ENCODE results near the gene NCOA5.
A peak's percentile ranks its signal among the peaks of the same experiment; 100 is the strongest.

Gene NCOA5

GRCh38 chr20:46073443-46073842 lies 16.3 kb downstream of the NCOA5 start:
- intact Hi-C loops (cut with DNase I), result no loop called here
- no peak for DNase-seq

- intact Hi-C loops (cut with DNase I), result no loop called here
- DNase-seq, result no peak
Observed at GRCh38 chr20:46073024-46073423, 16.7 kb downstream of the NCOA5 start.

GRCh38 chr20:46071573-46071972 lies 18.2 kb downstream of the NCOA5 start:
- no peak for DNase-seq
- intact Hi-C loops (cut with DNase I), result no loop called here

GRCh38 chr20:46070215-46070900 lies 19.4 kb downstream of the NCOA5 start:
- intact Hi-C loops (cut with DNase I), result no loop called here

GRCh38 chr20:46065691-46066090 lies 24.1 kb downstream of the NCOA5 start:
- no peak for DNase-seq
- intact Hi-C loops (cut with DNase I), result no loop called here

More at GRCh38 chr20:46070215-46070900, 19.4 kb downstream of the NCOA5 start:
- no peak for DNase-seq

- DNase-seq, result peak in 1 of 42 donors; percentile 17
- intact Hi-C loops (cut with DNase I), result no loop called here
Observed at GRCh38 chr20:46065006-46065405, 24.8 kb downstream of the NCOA5 start.

GRCh38 chr20:46063652-46064054 lies 26.1 kb downstream of the NCOA5 start:
- intact Hi-C loops (cut with DNase I), result no loop called here

GRCh38 chr20:46063151-46063550 lies 26.6 kb downstream of the NCOA5 start:
- intact Hi-C loops (cut with DNase I), result no loop called here
- DNase-seq, result peak in 7 of 42 donors; percentile 13 to 52 (median 43)

More at GRCh38 chr20:46063652-46064054, 26.1 kb downstream of the NCOA5 start:
- DNase-seq, result peak in 1 of 42 donors; percentile 31

- peak in 1 of 42 donors; percentile 41 for DNase-seq
- intact Hi-C loops (cut with DNase I), result no loop called here
Observed at GRCh38 chr20:46062621-46063020, 27.1 kb downstream of the NCOA5 start.

- peak in 1 of 42 donors; percentile 39 for DNase-seq
- intact Hi-C loops (cut with DNase I), result no loop called here
Observed at GRCh38 chr20:46062151-46062550, 27.6 kb downstream of the NCOA5 start.

- intact Hi-C loops (cut with DNase I), result no loop called here
- peak in 1 of 42 donors; percentile 37 for DNase-seq
Observed at GRCh38 chr20:46060975-46061374, 28.8 kb downstream of the NCOA5 start.

GRCh38 chr20:46060301-46060881 lies 29.4 kb downstream of the NCOA5 start:
- intact Hi-C loops (cut with DNase I), result no loop called here
- DNase-seq, result peak in 3 of 42 donors; percentile 21 to 46 (median 27)

GRCh38 chr20:46058599-46059281 lies 31.0 kb downstream of the NCOA5 start:
- intact Hi-C loops (cut with DNase I), result no loop called here
- DNase-seq, result peak in 4 of 42 donors; percentile 52 to 72 (median 64)

- DNase-seq, result peak; percentile 26 to 74 (median 55)
- intact Hi-C loops (cut with DNase I), result no loop called here
Observed at GRCh38 chr20:46057856-46058598, 31.7 kb downstream of the NCOA5 start.

- DNase-seq, result peak in 12 of 42 donors; percentile 23 to 60 (median 40)
- intact Hi-C loops (cut with DNase I), result no loop called here
Observed at GRCh38 chr20:46056970-46057855, 32.5 kb downstream of the NCOA5 start.

GRCh38 chr20:46056027-46056833 lies 33.5 kb downstream of the NCOA5 start:
- DNase-seq, result peak in 40 of 42 donors; percentile 36 to 90 (median 70)
- intact Hi-C loops (cut with DNase I), result no loop called here

- no peak for DNase-seq
Observed at GRCh38 chr20:46055269-46055668, 34.5 kb downstream of the NCOA5 start.

GRCh38 chr20:46054606-46055005 lies 35.2 kb downstream of the NCOA5 start:
- intact Hi-C loops (cut with DNase I), result no loop called here
- DNase-seq, result peak in 1 of 42 donors; percentile 10

More at GRCh38 chr20:46055269-46055668, 34.5 kb downstream of the NCOA5 start:
- intact Hi-C loops (cut with DNase I), result no loop called here

Data from head of caudate nucleus (tissue), 42 donors.